GM21515 (cell line): ENCODE measurements around the gene PLCB2.

Experiments
- ATAC-seq: cut with Tn5 transposase; IDR thresholded peaks from one replicate; pipeline ENCODE4 v1.9.1; 2021; ENCODE audit not compliant: unreplicated experiment

PLCB2 gene

GRCh38 chr15:40303576-40303975 is 4.2 kb downstream of the PLCB2 start:
- ATAC-seq = no peak

- ATAC-seq = no peak
These were observed 4.8 kb downstream of the PLCB2 start for GRCh38 chr15:40302981-40303380.

- ATAC-seq = no peak
These were observed 5.3 kb downstream of the PLCB2 start for GRCh38 chr15:40302288-40302886.

GRCh38 chr15:40301467-40302179 is 6.1 kb downstream of the PLCB2 start:
- ATAC-seq = no peak

- ATAC-seq = no peak
These were observed 7.0 kb downstream of the PLCB2 start for GRCh38 chr15:40300771-40301170.

GRCh38 chr15:40300367-40300766 is 7.4 kb downstream of the PLCB2 start:
- ATAC-seq = no peak

GRCh38 chr15:40298216-40298935 is 9.4 kb downstream of the PLCB2 start:
- no peak for ATAC-seq

GRCh38 chr15:40297356-40297755 is 10.4 kb downstream of the PLCB2 start:
- no peak for ATAC-seq

- ATAC-seq = no peak
These were observed 11.0 kb downstream of the PLCB2 start for GRCh38 chr15:40296561-40297230.

GRCh38 chr15:40295877-40296560 is 11.7 kb downstream of the PLCB2 start:
- ATAC-seq = no peak

- no peak for ATAC-seq
These were observed 12.4 kb downstream of the PLCB2 start for GRCh38 chr15:40295297-40295696.

- no peak for ATAC-seq
These were observed 13.5 kb downstream of the PLCB2 start for GRCh38 chr15:40293905-40294895.

- no peak for ATAC-seq
These were observed 14.7 kb downstream of the PLCB2 start for GRCh38 chr15:40293006-40293405.

GRCh38 chr15:40292246-40292645 is 15.5 kb downstream of the PLCB2 start:
- ATAC-seq = no peak

GRCh38 chr15:40290918-40291574 is 16.7 kb downstream of the PLCB2 start:
- no peak for ATAC-seq

- no peak for ATAC-seq
These were observed 17.2 kb downstream of the PLCB2 start for GRCh38 chr15:40290545-40290917.

- no peak for ATAC-seq
These were observed 18.5 kb downstream of the PLCB2 start for GRCh38 chr15:40289140-40289775.

- ATAC-seq = no peak
These were observed 19.8 kb downstream of the PLCB2 start for GRCh38 chr15:40287968-40288367.

GRCh38 chr15:40287505-40287904 is 20.2 kb downstream of the PLCB2 start:
- no peak for ATAC-seq
